ENCODE data around the gene TBC1D3K. TPM values are rescaled to one million over a fixed set of nuclear protein-coding genes. Genes with fewer than 3 reads are reported as not detected.
"Not testable (repeated sequence)": the region's sequence is repeated elsewhere in the genome, so short reads cannot be mapped to it uniquely, and the experiment has no call there.

Gene TBC1D3K
- polyA plus RNA-seq (2013, experiment 1 of 2), result not detected
- not detected for polyA plus RNA-seq (2013, experiment 2 of 2)

- H4K8ac ChIP-seq (ENCODE audit: low read depth, low read length); H3K27me3 ChIP-seq (ENCODE audit: insufficient read depth, low read length, poor library complexity); H3K4me1 ChIP-seq (ENCODE audit: control insufficient read depth, low read depth, low read length); H3K56ac ChIP-seq (ENCODE audit: low read length); H3K23ac ChIP-seq (ENCODE audit: low read length); H3K4ac ChIP-seq (ENCODE audit: low read depth, low read length); H2BK15ac ChIP-seq (replicated peaks; ENCODE audit: low read depth); H3K79me2 ChIP-seq (ENCODE audit: control insufficient read depth, insufficient read depth, low read length); H3K9ac ChIP-seq (ENCODE audit: low read length); H2AK5ac ChIP-seq (ENCODE audit: low read length); H2BK5ac ChIP-seq (ENCODE audit: low read length); H3K4me3 ChIP-seq (ENCODE audit: low read length); H4K5ac ChIP-seq (ENCODE audit: low read length); H3K18ac ChIP-seq (ENCODE audit: low read length); H2BK120ac ChIP-seq (ENCODE audit: low read depth, low read length); DNase-seq; H3K36me3 ChIP-seq (ENCODE audit: control insufficient read depth, insufficient read depth, low read length); H3K27ac ChIP-seq (ENCODE audit: low read depth, low read length); H3K4me2 ChIP-seq (ENCODE audit: low read length); H3K79me1 ChIP-seq (ENCODE audit: low read length): not testable (repeated sequence)
- WGBS (ENCODE audit: extremely low coverage, insufficient coverage, low lambda C conversion rate), result no CpG with 5 or more reads among the region's 10 CpGs
Measured at GRCh38 chr17:37924115-37924514, at the start of gene TBC1D3K. Gene TBC1D3K (plus strand): TSS chr17:37924415. CDS start chr17:37926000, 1,585 bp downstream.

- DNase-seq, result peak; percentile 7
- H2BK120ac ChIP-seq (ENCODE audit: low read depth, low read length), result no peak overlapping the region
- H3K79me2 ChIP-seq (ENCODE audit: control insufficient read depth, insufficient read depth, low read length), result no peaks in the 10 kb centered on the region
- WGBS (ENCODE audit: extremely low coverage, insufficient coverage, low lambda C conversion rate), result no CpG with 5 or more reads among the region's 2 CpGs
- no peak overlapping the region for H3K4me3 ChIP-seq (ENCODE audit: low read length)
- H4K5ac ChIP-seq (ENCODE audit: low read length), result no peak overlapping the region
- no peak overlapping the region for H3K23ac ChIP-seq (ENCODE audit: low read length)
- H4K8ac ChIP-seq (ENCODE audit: low read depth, low read length), result no peak overlapping the region
- no peaks in the 10 kb centered on the region for H3K4me1 ChIP-seq (ENCODE audit: control insufficient read depth, low read depth, low read length)
- H3K18ac ChIP-seq (ENCODE audit: low read length), result no peak overlapping the region
- H3K27me3 ChIP-seq (ENCODE audit: insufficient read depth, low read length, poor library complexity), result no peaks in the 10 kb centered on the region
- no peaks in the 10 kb centered on the region for H3K79me1 ChIP-seq (ENCODE audit: low read length)
- no peak overlapping the region for H3K27ac ChIP-seq (ENCODE audit: low read depth, low read length)
- no peak overlapping the region for H3K56ac ChIP-seq (ENCODE audit: low read length)
- no peak overlapping the region for H3K9ac ChIP-seq (ENCODE audit: low read length)
- H2AK5ac ChIP-seq (ENCODE audit: low read length), result no peak overlapping the region
- H2BK5ac ChIP-seq (ENCODE audit: low read length), result no peak overlapping the region
- H2BK15ac ChIP-seq (replicated peaks; ENCODE audit: low read depth), result no peak overlapping the region
- no peak overlapping the region for H3K4me2 ChIP-seq (ENCODE audit: low read length)
- H3K4ac ChIP-seq (ENCODE audit: low read depth, low read length), result no peak overlapping the region
- no peaks in the 10 kb centered on the region for H3K36me3 ChIP-seq (ENCODE audit: control insufficient read depth, insufficient read depth, low read length)
Measured at GRCh38 chr17:37884516-37884915, 39.7 kb upstream of the TBC1D3K start.

DNA sequence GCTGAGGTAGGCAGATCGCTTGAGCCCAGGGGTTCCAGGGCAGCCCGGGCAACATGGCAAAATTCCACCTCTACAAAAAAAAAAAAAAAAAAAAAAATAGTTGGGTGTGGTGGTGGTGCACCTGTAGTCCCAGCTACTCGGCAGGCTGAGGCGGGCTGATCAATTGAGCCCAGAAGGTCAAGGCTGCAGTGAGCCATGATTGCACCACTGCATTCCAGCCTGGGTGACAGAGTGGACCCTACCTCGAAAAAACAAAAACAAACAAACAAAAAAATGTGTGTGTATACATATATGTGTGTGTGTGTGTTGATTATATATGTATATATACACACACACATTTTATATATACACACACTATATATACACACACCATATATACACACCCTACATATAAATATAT, 39.1 kb upstream of the TBC1D3K start:
- H3K27ac ChIP-seq (ENCODE audit: low read depth, low read length), result no peak overlapping the region
- no peak overlapping the region for H3K4me2 ChIP-seq (ENCODE audit: low read length)
- H3K36me3 ChIP-seq (ENCODE audit: control insufficient read depth, insufficient read depth, low read length), result no peaks in the 10 kb centered on the region
- H3K79me2 ChIP-seq (ENCODE audit: control insufficient read depth, insufficient read depth, low read length), result no peaks in the 10 kb centered on the region
- no peaks in the 10 kb centered on the region for H3K4me1 ChIP-seq (ENCODE audit: control insufficient read depth, low read depth, low read length)
- H3K79me1 ChIP-seq (ENCODE audit: low read length), result no peaks in the 10 kb centered on the region
- H3K9ac ChIP-seq (ENCODE audit: low read length), result no peak overlapping the region
- no peak overlapping the region for H2BK5ac ChIP-seq (ENCODE audit: low read length)
- no peak overlapping the region for H3K4me3 ChIP-seq (ENCODE audit: low read length)
- no peak overlapping the region for H4K5ac ChIP-seq (ENCODE audit: low read length)
- H3K23ac ChIP-seq (ENCODE audit: low read length), result no peak overlapping the region
- no peak overlapping the region for H2BK120ac ChIP-seq (ENCODE audit: low read depth, low read length)
- H3K18ac ChIP-seq (ENCODE audit: low read length), result no peak overlapping the region
- H2BK15ac ChIP-seq (replicated peaks; ENCODE audit: low read depth), result no peak overlapping the region
- no peaks in the 10 kb centered on the region for H3K27me3 ChIP-seq (ENCODE audit: insufficient read depth, low read length, poor library complexity)
- no peak overlapping the region for H3K56ac ChIP-seq (ENCODE audit: low read length)
- H2AK5ac ChIP-seq (ENCODE audit: low read length), result no peak overlapping the region
- no peak overlapping the region for H4K8ac ChIP-seq (ENCODE audit: low read depth, low read length)
- no peak for DNase-seq
- H3K4ac ChIP-seq (ENCODE audit: low read depth, low read length), result no peak overlapping the region
- no CpG with 5 or more reads among the region's 5 CpGs for WGBS (ENCODE audit: extremely low coverage, insufficient coverage, low lambda C conversion rate)

GRCh38 chr17:37888881-37889280, 35.3 kb upstream of the TBC1D3K start:
- no peaks in the 10 kb centered on the region for H3K27me3 ChIP-seq (ENCODE audit: insufficient read depth, low read length, poor library complexity)
- no peaks in the 10 kb centered on the region for H3K79me1 ChIP-seq (ENCODE audit: low read length)
- H3K4me1 ChIP-seq (ENCODE audit: control insufficient read depth, low read depth, low read length), result no peaks in the 10 kb centered on the region
- H4K5ac ChIP-seq (ENCODE audit: low read length), result no peak overlapping the region
- H2BK5ac ChIP-seq (ENCODE audit: low read length), result no peak overlapping the region
- no CpG with 5 or more reads among the region's 2 CpGs for WGBS (ENCODE audit: extremely low coverage, insufficient coverage, low lambda C conversion rate)
- H3K23ac ChIP-seq (ENCODE audit: low read length), result no peak overlapping the region
- no peak overlapping the region for H3K27ac ChIP-seq (ENCODE audit: low read depth, low read length)
- no peak overlapping the region for H3K4me3 ChIP-seq (ENCODE audit: low read length)
- H3K36me3 ChIP-seq (ENCODE audit: control insufficient read depth, insufficient read depth, low read length), result no peaks in the 10 kb centered on the region
- H4K8ac ChIP-seq (ENCODE audit: low read depth, low read length), result no peak overlapping the region
- DNase-seq, result no peak
- H2BK15ac ChIP-seq (replicated peaks; ENCODE audit: low read depth), result no peak overlapping the region
- no peak overlapping the region for H3K9ac ChIP-seq (ENCODE audit: low read length)
- H2AK5ac ChIP-seq (ENCODE audit: low read length), result no peak overlapping the region
- no peak overlapping the region for H3K56ac ChIP-seq (ENCODE audit: low read length)
- no peak overlapping the region for H3K18ac ChIP-seq (ENCODE audit: low read length)
- H3K79me2 ChIP-seq (ENCODE audit: control insufficient read depth, insufficient read depth, low read length), result no peaks in the 10 kb centered on the region
- no peak overlapping the region for H2BK120ac ChIP-seq (ENCODE audit: low read depth, low read length)
- H3K4me2 ChIP-seq (ENCODE audit: low read length), result no peak overlapping the region
- H3K4ac ChIP-seq (ENCODE audit: low read depth, low read length), result no peak overlapping the region

DNA sequence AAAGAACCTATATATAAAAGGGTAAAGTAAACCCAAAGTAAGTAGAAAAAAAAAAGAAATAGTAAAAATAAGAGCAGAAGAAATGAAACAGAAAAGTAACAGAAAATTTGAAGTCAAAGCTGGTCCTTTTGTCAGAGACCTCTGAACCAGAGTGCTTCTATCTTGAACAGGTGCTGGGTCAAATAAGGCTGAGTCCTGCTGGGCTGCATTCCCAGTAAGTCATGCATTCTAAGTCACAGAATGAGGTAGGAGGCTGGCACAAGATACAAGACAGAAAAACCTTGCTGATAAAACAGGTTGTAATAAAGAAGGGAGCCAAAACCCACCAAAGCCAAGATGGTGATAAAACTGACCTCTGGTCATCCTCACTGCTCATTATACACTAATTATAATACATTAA, 27.3 kb upstream of the TBC1D3K start:
- H2BK15ac ChIP-seq (replicated peaks; ENCODE audit: low read depth); H3K18ac ChIP-seq (ENCODE audit: low read length); H3K4me1 ChIP-seq (ENCODE audit: control insufficient read depth, low read depth, low read length); H2AK5ac ChIP-seq (ENCODE audit: low read length); H3K23ac ChIP-seq (ENCODE audit: low read length); H3K56ac ChIP-seq (ENCODE audit: low read length); H3K4me3 ChIP-seq (ENCODE audit: low read length); H4K5ac ChIP-seq (ENCODE audit: low read length); H2BK5ac ChIP-seq (ENCODE audit: low read length); H3K79me2 ChIP-seq (ENCODE audit: control insufficient read depth, insufficient read depth, low read length); H3K27ac ChIP-seq (ENCODE audit: low read depth, low read length); H2BK120ac ChIP-seq (ENCODE audit: low read depth, low read length); H3K79me1 ChIP-seq (ENCODE audit: low read length); H3K36me3 ChIP-seq (ENCODE audit: control insufficient read depth, insufficient read depth, low read length); H3K4me2 ChIP-seq (ENCODE audit: low read length); DNase-seq; H4K8ac ChIP-seq (ENCODE audit: low read depth, low read length); H3K9ac ChIP-seq (ENCODE audit: low read length); H3K27me3 ChIP-seq (ENCODE audit: insufficient read depth, low read length, poor library complexity); H3K4ac ChIP-seq (ENCODE audit: low read depth, low read length): not testable (repeated sequence)
